Trophoblast cell (in vitro differentiated cells and primary cell): Measurements from ENCODE around the gene C6orf89.
A peak's percentile ranks its signal among the peaks of the same experiment; 100 is the strongest.

Experiments used
- DNase-seq, 2 donors: peaks; one replicate each; pipeline ENCODE4 v3.0.0-alpha.2; 2016
- H2AFZ ChIP-seq: 2 replicates; pipeline ENCODE4 v1.6.1; 2013; ENCODE audit warnings: low read length, moderate library complexity, mild to moderate bottlenecking; ENCODE audit not compliant: insufficient read depth, poor library complexity
- H2AK5ac ChIP-seq: 2 replicates; pipeline ENCODE4 v1.6.1; 2013; ENCODE audit warnings: mild to moderate bottlenecking, low read length
- H2BK120ac ChIP-seq: 2 replicates; pipeline ENCODE4 v1.6.1; 2013; ENCODE audit warnings: low read length, mild to moderate bottlenecking, moderate library complexity; ENCODE audit not compliant: insufficient read depth, poor library complexity
- H2BK12ac ChIP-seq: 2 replicates; pipeline ENCODE4 v1.6.1; 2013; ENCODE audit warnings: mild to moderate bottlenecking, low read length, moderate library complexity
- H2BK5ac ChIP-seq: 2 replicates; pipeline ENCODE4 v1.6.1; 2013; ENCODE audit warnings: low read length, low read depth, moderate library complexity, mild to moderate bottlenecking; ENCODE audit not compliant: poor library complexity
- H3K14ac ChIP-seq: 2 replicates; pipeline ENCODE4 v1.6.1; 2013; ENCODE audit warnings: mild to moderate bottlenecking, low read length
- H3K18ac ChIP-seq: 2 replicates; pipeline ENCODE4 v1.6.1; 2013; ENCODE audit warnings: mild to moderate bottlenecking, low read length
- H3K23ac ChIP-seq: 2 replicates; pipeline ENCODE4 v1.6.1; 2013; ENCODE audit warnings: low read length
- H3K27ac ChIP-seq: 2 replicates; pipeline ENCODE4 v1.5.1; 2013; ENCODE audit warnings: low read depth, mild to moderate bottlenecking, inconsistent platforms, low read length, moderate library complexity
- H3K27me3 ChIP-seq: 2 replicates; pipeline ENCODE4 v1.6.1; 2013; ENCODE audit warnings: inconsistent platforms, mild to moderate bottlenecking, low read length, moderate library complexity; ENCODE audit not compliant: insufficient read depth
- H3K36me3 ChIP-seq, 2 experiments: 1 replicate in 1 of 2; 2 replicates in 1 of 2; pipeline ENCODE4 v1.6.1; 2013; ENCODE audit warnings: low read length in 2 of 2, mild to moderate bottlenecking in 2 of 2, moderate library complexity in 1 of 2; ENCODE audit not compliant: insufficient read depth in 2 of 2, control insufficient read depth in 1 of 2
- H3K4ac ChIP-seq: 2 replicates; pipeline ENCODE4 v1.6.1; 2013; ENCODE audit warnings: low read depth, mild to moderate bottlenecking, low read length, moderate library complexity
- H3K4me1 ChIP-seq, 2 experiments: 1 replicate in 1 of 2; 2 replicates in 1 of 2; pipeline ENCODE4 v1.6.1; 2013; ENCODE audit warnings: low read length in 2 of 2, mild to moderate bottlenecking in 2 of 2, moderate library complexity in 1 of 2; ENCODE audit not compliant: insufficient read depth in 2 of 2, control insufficient read depth in 1 of 2
- H3K4me2 ChIP-seq: 2 replicates; pipeline ENCODE4 v1.6.1; 2013; ENCODE audit warnings: inconsistent platforms, mild to moderate bottlenecking, low read length, moderate library complexity
- H3K4me3 ChIP-seq: 2 replicates; pipeline ENCODE4 v1.5.1; 2013; ENCODE audit warnings: mild to moderate bottlenecking, low read depth, low read length, inconsistent platforms
- H3K79me1 ChIP-seq: one replicate; pipeline ENCODE4 v1.6.1; 2013; ENCODE audit warnings: low read length
- H3K79me2 ChIP-seq: 2 replicates; pipeline ENCODE4 v1.6.1; 2013; ENCODE audit warnings: low read length, mild to moderate bottlenecking; ENCODE audit not compliant: control insufficient read depth, insufficient read depth, poor library complexity
- H3K9ac ChIP-seq: 2 replicates; pipeline ENCODE4 v1.6.1; 2013; ENCODE audit warnings: mild to moderate bottlenecking, low read length
- H3K9me3 ChIP-seq: 2 replicates; pipeline ENCODE4 v1.6.1; 2013; ENCODE audit warnings: low read depth, mild to moderate bottlenecking, control low read depth, inconsistent platforms, low read length; ENCODE audit not compliant: insufficient read depth
- H4K12ac ChIP-seq: 2 replicates; pipeline ENCODE4 v1.6.1; 2013; ENCODE audit warnings: low read depth, mild to moderate bottlenecking, low read length, moderate library complexity
- H4K8ac ChIP-seq: 2 replicates; pipeline ENCODE4 v1.6.1; 2013; ENCODE audit warnings: low read depth, mild to moderate bottlenecking, low read length, moderate library complexity
- H4K91ac ChIP-seq: one replicate; pipeline ENCODE4 v1.6.1; 2013; ENCODE audit warnings: low read depth, mild to moderate bottlenecking, low read length, moderate library complexity
- WGBS: extraction: QIAGEN DNeasy Blood & Tissue Kit; methylation state at CpG from one replicate; pipeline ENCODE4 v1.1.7; 2013; ENCODE audit warnings: missing lambda C conversion rate; ENCODE audit not compliant: insufficient read length, insufficient coverage; ENCODE audit errors: extremely low coverage; 5-methylcytosine and 5-hydroxymethylcytosine counted together

Gene C6orf89

DNA sequence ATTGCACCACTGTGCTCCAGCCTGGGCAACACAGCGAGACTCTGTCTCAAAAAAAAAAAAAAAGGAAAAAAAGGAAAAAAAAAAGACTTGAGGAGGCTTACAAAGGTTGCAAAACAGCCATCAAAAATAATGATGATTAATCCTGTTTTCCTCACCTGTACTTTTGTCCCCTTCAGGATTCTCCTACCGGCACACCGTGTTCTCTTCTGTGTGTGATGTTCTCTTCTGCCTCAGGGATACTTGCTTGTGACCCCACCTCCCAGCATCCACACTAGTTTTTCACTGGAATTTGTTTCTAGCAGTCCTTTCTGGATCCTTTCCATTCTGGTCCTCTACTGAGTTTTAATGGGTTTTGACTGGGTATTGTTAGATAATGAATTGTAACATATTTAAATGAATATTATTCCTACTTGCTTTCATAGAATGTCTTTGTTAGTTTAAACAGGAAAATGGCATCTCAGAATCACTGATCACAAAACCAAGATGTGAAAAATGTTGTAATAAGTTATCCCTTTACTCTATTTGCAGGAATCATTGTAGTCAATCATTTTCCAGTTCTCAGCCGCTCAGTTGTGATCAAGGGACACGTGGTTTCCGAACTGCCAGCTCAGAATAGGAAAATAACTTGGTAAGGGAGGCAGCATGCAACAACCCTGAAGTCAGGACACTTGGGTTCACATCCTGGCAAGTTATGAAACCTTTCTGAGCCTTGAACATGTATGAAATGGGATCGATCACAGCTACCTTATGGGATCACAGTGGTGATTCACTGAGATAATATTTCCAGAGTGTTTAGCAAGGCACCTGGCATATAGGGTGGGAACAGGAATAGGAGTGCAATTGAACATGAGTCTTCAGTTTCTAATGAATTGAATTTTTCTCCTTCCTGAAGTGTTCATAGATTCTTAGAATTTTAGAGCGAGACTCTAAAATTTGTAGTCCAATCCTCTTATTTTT lies 8.5 kb downstream of the C6orf89 start:
- Histone ChIP-seq H3K27me3 (no peaks in the 10 kb centered on the region), H3K23ac (no peak overlapping the region), H2BK120ac (no peak overlapping the region), H2AFZ (no peak overlapping the region), H3K79me1 (no peaks in the 10 kb centered on the region), H3K18ac (no peak overlapping the region), H2BK5ac (no peak overlapping the region), H4K91ac (no peak overlapping the region), H4K8ac (no peak overlapping the region), H3K4me3 (no peak overlapping the region), H3K4ac (no peak overlapping the region), H2AK5ac (no peak overlapping the region), H3K9ac (no peak overlapping the region), H3K4me1 (no peaks in the 10 kb centered on the region), H4K12ac (no peak overlapping the region), H3K27ac (no peak overlapping the region), H3K14ac (no peak overlapping the region), H2BK12ac (no peak overlapping the region), H3K36me3 (no peaks in the 10 kb centered on the region), H3K9me3 (no peaks in the 10 kb centered on the region), H3K79me2 (no peaks in the 10 kb centered on the region), H3K4me2 (no peak overlapping the region)
- WGBS = no CpG with 5 or more reads among the region's 8 CpGs
- no peak for DNase-seq

DNA sequence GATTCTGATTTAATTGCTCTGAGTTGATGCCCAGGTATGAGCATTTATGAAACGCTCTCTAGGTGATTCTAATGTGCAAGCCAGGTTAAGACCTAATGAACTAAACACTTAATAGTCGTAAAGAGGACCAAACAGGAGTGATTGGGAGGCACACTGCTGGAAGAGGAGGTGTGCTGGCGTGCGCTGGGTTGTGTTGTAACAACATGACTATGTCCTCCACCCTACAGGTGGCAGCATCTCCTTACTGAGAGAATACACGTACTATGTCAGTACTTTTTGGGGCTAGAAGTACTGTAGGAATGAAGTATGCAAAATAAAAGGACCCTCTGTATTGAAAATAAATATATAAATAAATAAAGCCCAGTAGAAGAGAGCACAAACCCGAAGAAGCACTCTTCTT lies 11.9 kb downstream of the C6orf89 start:
- Histone ChIP-seq H3K4me2 (no peak overlapping the region), H3K23ac (no peak overlapping the region), H3K9me3 (no peaks in the 10 kb centered on the region), H3K36me3 (peaks cover 2 to 5% of the 10 kb centered on the region in 2 experiments), H3K27ac (no peak overlapping the region), H2BK120ac (no peak overlapping the region), H3K27me3 (no peaks in the 10 kb centered on the region), H3K4ac (no peak overlapping the region), H3K18ac (no peak overlapping the region), H3K9ac (peak overlapping the region; percentile 53), H3K14ac (no peak overlapping the region), H4K91ac (no peak overlapping the region), H2BK12ac (no peak overlapping the region), H3K4me1 (no peaks in the 10 kb centered on the region), H4K8ac (no peak overlapping the region), H3K79me1 (no peaks in the 10 kb centered on the region), H2AFZ (no peak overlapping the region), H2BK5ac (no peak overlapping the region), H3K4me3 (no peak overlapping the region), H3K79me2 (no peaks in the 10 kb centered on the region), H4K12ac (no peak overlapping the region), H2AK5ac (no peak overlapping the region)
- WGBS = no CpG with 5 or more reads among the region's 6 CpGs
- DNase-seq = peak; percentile 3 to 10

DNA sequence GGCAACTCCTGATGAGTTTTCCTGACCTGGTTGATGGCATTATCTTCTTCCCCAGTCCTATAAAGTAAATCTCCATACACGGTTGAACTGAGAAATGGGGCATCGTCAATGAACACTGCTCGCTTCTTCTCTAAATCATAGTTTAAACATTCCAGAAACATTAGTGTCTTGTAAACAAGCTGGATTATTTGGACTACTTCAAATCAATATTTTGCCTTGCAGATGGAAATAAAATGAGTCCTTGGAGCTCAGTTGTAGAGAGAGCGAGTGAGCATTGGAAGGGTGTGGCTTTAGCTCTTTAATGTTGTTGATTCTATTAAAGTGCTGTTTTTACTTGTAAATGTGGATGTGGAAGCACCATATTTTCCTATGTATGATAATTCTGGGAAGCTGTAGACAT lies 18.4 kb downstream of the C6orf89 start:
- Histone ChIP-seq H3K27me3 (no peaks in the 10 kb centered on the region), H2BK12ac (no peak overlapping the region), H3K4me2 (no peak overlapping the region), H3K4me3 (no peak overlapping the region), H4K91ac (no peak overlapping the region), H2BK120ac (no peak overlapping the region), H3K18ac (no peak overlapping the region), H4K8ac (no peak overlapping the region), H2AFZ (no peak overlapping the region), H3K27ac (no peak overlapping the region), H3K4me1 (no peaks in the 10 kb centered on the region), H4K12ac (no peak overlapping the region), H2AK5ac (no peak overlapping the region), H3K79me1 (no peaks in the 10 kb centered on the region), H3K14ac (no peak overlapping the region), H3K79me2 (no peaks in the 10 kb centered on the region), H2BK5ac (no peak overlapping the region), H3K9ac (no peak overlapping the region), H3K4ac (no peak overlapping the region), H3K36me3 (peaks cover 7 to 9% of the 10 kb centered on the region in 2 experiments), H3K9me3 (no peaks in the 10 kb centered on the region), H3K23ac (no peak overlapping the region)
- WGBS = no CpG with 5 or more reads among the region's 4 CpGs
- no peak for DNase-seq

DNA sequence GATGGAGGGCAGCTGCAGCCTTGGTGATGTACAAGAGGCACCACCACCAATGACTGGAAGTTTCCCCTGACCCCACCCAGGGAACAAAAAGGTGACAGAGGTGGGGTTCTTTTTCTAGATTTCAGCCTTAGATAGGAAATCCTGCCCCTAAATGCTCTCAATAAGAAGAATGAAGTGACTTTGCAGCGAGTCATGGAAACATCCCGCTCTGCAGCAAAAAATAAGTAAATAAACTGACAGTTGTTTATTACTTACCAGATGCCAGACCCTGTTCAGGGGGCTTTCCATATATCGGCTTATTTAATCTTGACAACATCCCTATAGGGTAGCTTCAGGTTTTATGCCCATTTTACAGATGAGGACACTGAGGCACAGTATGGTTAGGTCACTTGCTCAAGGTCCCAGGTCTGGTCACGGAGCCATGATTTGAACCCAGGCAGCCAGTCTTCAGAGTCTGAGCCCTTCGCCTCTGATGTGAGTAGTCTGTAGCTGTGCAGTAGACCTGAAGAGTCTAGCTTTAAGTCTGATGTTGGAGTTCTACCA lies 19.2 kb downstream of the C6orf89 start:
- Histone ChIP-seq H4K91ac (no peak overlapping the region), H3K18ac (no peak overlapping the region)

More for the DNA sequence above, 19.2 kb downstream of the C6orf89 start:
- Histone ChIP-seq H3K14ac (no peak overlapping the region), H3K27me3 (no peaks in the 10 kb centered on the region), H4K8ac (no peak overlapping the region), H3K23ac (no peak overlapping the region), H3K4me3 (no peak overlapping the region), H2AK5ac (no peak overlapping the region), H2BK5ac (no peak overlapping the region), H3K27ac (no peak overlapping the region), H3K79me1 (no peaks in the 10 kb centered on the region), H3K4me1 (no peaks in the 10 kb centered on the region), H3K9ac (no peak overlapping the region), H2AFZ (no peak overlapping the region), H3K4me2 (no peak overlapping the region), H3K79me2 (no peaks in the 10 kb centered on the region), H2BK12ac (no peak overlapping the region), H3K9me3 (no peaks in the 10 kb centered on the region), H2BK120ac (no peak overlapping the region), H3K4ac (no peak overlapping the region), H4K12ac (no peak overlapping the region), H3K36me3 (peaks cover 6 to 9% of the 10 kb centered on the region in 2 experiments)
- WGBS = no CpG with 5 or more reads among the region's 5 CpGs
- no peak for DNase-seq
